Measurements from ENCODE around the gene ISLR. TPM values are rescaled to one million over a fixed set of nuclear protein-coding genes. Genes with fewer than 3 reads are reported as not detected.

Gene ISLR
- polyA plus RNA-seq, 3 donors, result 49.7 to 54.6 (median 51.7) TPM

- no peak for DNase-seq (ENCODE audit: low read depth in 3 of 3, low spot score in 2 of 3)
These were observed 36.6 kb downstream of the ISLR start for GRCh38 chr15:74209997-74210671.

GRCh38 chr15:74210729-74211128 lies 37.2 kb downstream of the ISLR start:
- DNase-seq (ENCODE audit: low read depth in 3 of 3, low spot score in 2 of 3), result no peak

- no peak for DNase-seq (ENCODE audit: low read depth in 3 of 3, low spot score in 2 of 3)
These were observed 38.1 kb downstream of the ISLR start for GRCh38 chr15:74211656-74212055.

GRCh38 chr15:74212494-74212893 lies 39.0 kb downstream of the ISLR start:
- DNase-seq (ENCODE audit: low read depth in 3 of 3, low spot score in 2 of 3), result no peak

GRCh38 chr15:74213858-74214284 lies 40.4 kb downstream of the ISLR start:
- no peak for DNase-seq (ENCODE audit: low read depth in 3 of 3, low spot score in 2 of 3)

- DNase-seq (ENCODE audit: low read depth in 3 of 3, low spot score in 2 of 3), result no peak
These were observed 41.0 kb downstream of the ISLR start for GRCh38 chr15:74214324-74215021.

GRCh38 chr15:74215958-74216357 lies 42.4 kb downstream of the ISLR start:
- no peak for DNase-seq (ENCODE audit: low read depth in 3 of 3, low spot score in 2 of 3)

GRCh38 chr15:74216949-74217348 lies 43.4 kb downstream of the ISLR start:
- no peak for DNase-seq (ENCODE audit: low read depth in 3 of 3, low spot score in 2 of 3)

GRCh38 chr15:74217907-74218885 lies 44.7 kb downstream of the ISLR start:
- DNase-seq (ENCODE audit: low read depth in 3 of 3, low spot score in 2 of 3), result no peak

- no peak for DNase-seq (ENCODE audit: low read depth in 3 of 3, low spot score in 2 of 3)
These were observed 47.2 kb downstream of the ISLR start for GRCh38 chr15:74220475-74221248.

GRCh38 chr15:74221399-74222239 lies 48.1 kb downstream of the ISLR start:
- DNase-seq (ENCODE audit: low read depth in 3 of 3, low spot score in 2 of 3), result no peak

GRCh38 chr15:74222240-74223119 lies 49.0 kb downstream of the ISLR start:
- DNase-seq (ENCODE audit: low read depth in 3 of 3, low spot score in 2 of 3), result no peak

GRCh38 chr15:74225928-74226327 lies 52.4 kb downstream of the ISLR start:
- DNase-seq (ENCODE audit: low read depth in 3 of 3, low spot score in 2 of 3), result no peak

Other genes with a start within 250 kb of the ISLR start
- gene LOXL1, start 247.2 kb upstream of the ISLR start, polyA plus RNA-seq (ENCODE audit: insufficient read length in 3 of 3), result 10 to 100 TPM; 86.3 to 88.4 (median 88.1) TPM
- 10 to 100 TPM in 2 of 3 donors, 1 to 10 TPM in 1; 9.5 to 10.5 (median 10.3) TPM for gene STOML1, start 181.4 kb upstream of the ISLR start, polyA plus RNA-seq (ENCODE audit: insufficient read length in 3 of 3)
- gene PML, start 179.0 kb upstream of the ISLR start, polyA plus RNA-seq (ENCODE audit: insufficient read length in 3 of 3), result 10 to 100 TPM; 20.2 to 24.3 (median 23.4) TPM
- under 1 TPM; 0.04 to 0.36 (median 0.26) TPM for gene GOLGA6A, start 91.2 kb upstream of the ISLR start, polyA plus RNA-seq (ENCODE audit: insufficient read length in 3 of 3)
- gene ISLR2, start 43.1 kb upstream of the ISLR start, polyA plus RNA-seq (ENCODE audit: insufficient read length in 3 of 3), result under 1 TPM; 0.54 to 0.75 (median 0.67) TPM
- gene STRA6, start 29.1 kb downstream of the ISLR start, polyA plus RNA-seq (ENCODE audit: insufficient read length in 3 of 3), result 10 to 100 TPM; 20.4 to 30.0 (median 27.3) TPM
- gene CCDC33, start 62.6 kb downstream of the ISLR start, polyA plus RNA-seq (ENCODE audit: insufficient read length in 3 of 3), result 1 to 10 TPM; 3.9 to 4.7 (median 3.9) TPM
- 1 to 10 TPM in 2 of 3 donors, under 1 TPM in 1; 0.90 to 1.6 (median 1.2) TPM for gene CYP11A1, start 193.9 kb downstream of the ISLR start, polyA plus RNA-seq (ENCODE audit: insufficient read length in 3 of 3)